PFSK-1 (cell line): ENCODE data around the gene CDH8.

Source experiments
- FOXP2 ChIP-seq: optimal IDR thresholded peaks from 2 replicates; pipeline ENCODE3; 2011; ENCODE audit warnings: borderline replicate concordance, control low read depth, inconsistent platforms; ENCODE audit not compliant: insufficient read depth; ENCODE audit errors: extremely low read length, extremely low read depth
- POLR2AphosphoS5 ChIP-seq: IDR thresholded peaks from 2 replicates; pipeline ENCODE4 v1.6.1; 2012; ENCODE audit warnings: low read depth, mild to moderate bottlenecking, control low read depth, low read length, moderate library complexity
- SIN3A ChIP-seq: IDR thresholded peaks from 2 replicates; pipeline ENCODE4 v1.6.1; 2012; ENCODE audit warnings: mild to moderate bottlenecking, low read length, moderate library complexity, borderline replicate concordance; ENCODE audit not compliant: insufficient read depth
- TAF1 ChIP-seq: IDR thresholded peaks from 2 replicates; pipeline ENCODE4 v1.6.1; 2012; ENCODE audit warnings: low read length, control low read depth, borderline replicate concordance; ENCODE audit not compliant: insufficient read depth
- TF ChIP-seq, protein P1 (sequence below), 2 experiments: IDR thresholded peaks; 2 replicates each; pipeline versions ENCODE4 v1.6.1 to v1.8.0; 2011 to 2012; ENCODE audit warnings: low read depth in 2 of 2, low read length in 2 of 2, control low read depth in 1 of 2, inconsistent platforms in 1 of 2, mild to moderate bottlenecking in 1 of 2, moderate library complexity in 1 of 2; ENCODE audit not compliant: insufficient read depth in 1 of 2

Gene CDH8

DNA sequence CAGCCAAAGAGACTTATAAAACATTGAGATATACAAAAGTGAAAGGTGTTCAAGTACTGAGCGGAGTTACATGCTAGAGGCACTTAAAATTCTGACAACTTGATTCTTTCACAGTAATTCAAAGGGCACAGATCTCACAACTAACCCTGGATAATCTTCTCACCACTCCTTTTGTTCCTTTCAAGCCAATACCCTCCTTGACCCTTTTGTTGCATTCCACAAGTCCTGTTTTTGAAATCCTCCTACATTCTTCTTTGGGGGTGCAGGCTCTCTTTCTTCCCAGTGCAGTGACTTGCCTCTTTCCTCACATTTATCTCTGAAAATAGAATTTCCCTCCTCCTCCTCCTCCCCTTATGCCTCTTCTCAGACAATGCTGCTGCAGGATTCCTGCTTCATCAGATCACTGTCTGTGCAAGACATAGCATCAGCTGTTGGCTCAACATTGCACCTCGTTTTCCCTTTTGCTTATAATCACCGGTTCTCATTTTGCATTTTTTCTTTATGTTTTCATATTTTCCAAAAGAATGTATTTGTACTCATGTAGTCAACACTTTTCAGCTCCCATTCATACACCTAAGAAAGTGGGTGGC, 199.3 kb downstream of the CDH8 start:
- TF ChIP-seq FOXP2: no peak
- TF ChIP-seq, protein P1, sequence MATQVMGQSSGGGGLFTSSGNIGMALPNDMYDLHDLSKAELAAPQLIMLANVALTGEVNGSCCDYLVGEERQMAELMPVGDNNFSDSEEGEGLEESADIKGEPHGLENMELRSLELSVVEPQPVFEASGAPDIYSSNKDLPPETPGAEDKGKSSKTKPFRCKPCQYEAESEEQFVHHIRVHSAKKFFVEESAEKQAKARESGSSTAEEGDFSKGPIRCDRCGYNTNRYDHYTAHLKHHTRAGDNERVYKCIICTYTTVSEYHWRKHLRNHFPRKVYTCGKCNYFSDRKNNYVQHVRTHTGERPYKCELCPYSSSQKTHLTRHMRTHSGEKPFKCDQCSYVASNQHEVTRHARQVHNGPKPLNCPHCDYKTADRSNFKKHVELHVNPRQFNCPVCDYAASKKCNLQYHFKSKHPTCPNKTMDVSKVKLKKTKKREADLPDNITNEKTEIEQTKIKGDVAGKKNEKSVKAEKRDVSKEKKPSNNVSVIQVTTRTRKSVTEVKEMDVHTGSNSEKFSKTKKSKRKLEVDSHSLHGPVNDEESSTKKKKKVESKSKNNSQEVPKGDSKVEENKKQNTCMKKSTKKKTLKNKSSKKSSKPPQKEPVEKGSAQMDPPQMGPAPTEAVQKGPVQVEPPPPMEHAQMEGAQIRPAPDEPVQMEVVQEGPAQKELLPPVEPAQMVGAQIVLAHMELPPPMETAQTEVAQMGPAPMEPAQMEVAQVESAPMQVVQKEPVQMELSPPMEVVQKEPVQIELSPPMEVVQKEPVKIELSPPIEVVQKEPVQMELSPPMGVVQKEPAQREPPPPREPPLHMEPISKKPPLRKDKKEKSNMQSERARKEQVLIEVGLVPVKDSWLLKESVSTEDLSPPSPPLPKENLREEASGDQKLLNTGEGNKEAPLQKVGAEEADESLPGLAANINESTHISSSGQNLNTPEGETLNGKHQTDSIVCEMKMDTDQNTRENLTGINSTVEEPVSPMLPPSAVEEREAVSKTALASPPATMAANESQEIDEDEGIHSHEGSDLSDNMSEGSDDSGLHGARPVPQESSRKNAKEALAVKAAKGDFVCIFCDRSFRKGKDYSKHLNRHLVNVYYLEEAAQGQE (IDR thresholded peaks at IDR 0.05; ENCODE audit: insufficient read depth in 1 of 2, low read depth in 2 of 2, low read length in 2 of 2): no peak
- no peak for TF ChIP-seq TAF1
- TF ChIP-seq POLR2AphosphoS5: no peak
- no peak for TF ChIP-seq SIN3A

- TF ChIP-seq SIN3A (no peak), POLR2AphosphoS5 (no peak), FOXP2 (no peak), TAF1 (no peak)
- TF ChIP-seq, protein P1 (IDR thresholded peaks at IDR 0.05; ENCODE audit: insufficient read depth in 1 of 2, low read depth in 2 of 2, low read length in 2 of 2): no peak
These were observed 202.2 kb downstream of the CDH8 start for GRCh38 chr16:61834082-61834481.

DNA sequence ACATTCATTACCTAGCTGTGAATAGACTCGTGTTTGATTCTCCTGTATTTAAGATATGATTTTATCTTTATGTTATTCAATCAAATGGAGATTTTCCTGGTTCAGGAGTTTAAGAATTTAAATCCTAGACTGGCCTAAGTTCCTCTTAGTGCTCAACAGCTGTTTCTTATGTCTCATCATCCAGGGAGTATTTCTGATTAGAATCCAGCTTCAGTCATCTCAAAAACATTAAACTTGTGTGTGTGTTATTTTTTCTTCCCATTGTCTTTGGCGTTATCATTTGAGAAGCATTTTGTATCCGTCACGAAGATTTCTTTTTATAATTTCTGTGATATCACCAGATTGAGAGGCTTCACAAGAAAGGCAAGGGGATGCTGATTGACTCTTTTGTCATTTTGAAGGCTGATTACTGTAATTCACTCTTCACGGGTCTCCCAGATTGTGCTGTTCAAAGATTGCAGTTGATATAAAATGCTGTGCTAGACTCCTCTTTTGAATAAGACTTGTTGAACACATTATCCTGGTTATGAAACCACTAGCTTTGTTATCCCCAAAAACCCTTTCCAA, 204.8 kb downstream of the CDH8 start:
- TF ChIP-seq POLR2AphosphoS5 (no peak), SIN3A (no peak), TAF1 (no peak), FOXP2 (no peak)
- TF ChIP-seq, protein P1 (IDR thresholded peaks at IDR 0.05; ENCODE audit: insufficient read depth in 1 of 2, low read depth in 2 of 2, low read length in 2 of 2): no peak

- TF ChIP-seq POLR2AphosphoS5 (no peak), TAF1 (no peak), SIN3A (no peak), FOXP2 (no peak)
- TF ChIP-seq, protein P1 (IDR thresholded peaks at IDR 0.05; ENCODE audit: insufficient read depth in 1 of 2, low read depth in 2 of 2, low read length in 2 of 2): no peak
These were observed 206.6 kb downstream of the CDH8 start for GRCh38 chr16:61829631-61830030.

DNA sequence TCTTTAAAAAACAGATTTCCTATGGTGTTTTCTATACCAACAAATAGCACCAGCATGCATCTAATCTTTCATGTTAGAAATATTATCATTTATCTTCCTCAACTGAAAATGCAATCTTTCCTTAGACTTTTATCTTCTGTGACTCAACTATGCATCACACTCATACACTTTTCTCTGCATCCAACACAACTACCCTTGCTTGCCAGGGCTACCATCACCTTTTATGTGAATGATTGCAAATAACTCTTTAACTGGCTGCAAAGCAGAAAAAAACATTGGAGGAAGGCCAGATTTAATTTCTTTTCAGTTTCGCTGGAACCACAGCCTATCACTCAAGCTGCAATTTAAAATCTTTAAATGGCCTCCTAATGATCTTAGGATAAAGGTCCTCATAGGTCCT, 212.9 kb downstream of the CDH8 start:
- TF ChIP-seq SIN3A (no peak), FOXP2 (no peak), POLR2AphosphoS5 (no peak), TAF1 (no peak)
- TF ChIP-seq, protein P1 (IDR thresholded peaks at IDR 0.05; ENCODE audit: insufficient read depth in 1 of 2, low read depth in 2 of 2, low read length in 2 of 2): no peak
